Stimulated activated CD8-positive, alpha-beta memory T cell treated with anti-CD3 and anti-CD28 coated beads, Interleukin-4, amount 100 ng/mL, for 4 hours (primary cell): Measurements from ENCODE around the gene NPR2.

ENCODE experiments used
- DNase-seq, 2 donors: peaks; one replicate each; pipeline ENCODE4 v3.0.0-alpha.2; 2020; ENCODE audit warnings: low read depth in 2 of 2, low spot score in 1 of 2

Gene NPR2

GRCh38 chr9:35763181-35763580, 28.2 kb upstream of the NPR2 start:
- no peak for DNase-seq

DNA sequence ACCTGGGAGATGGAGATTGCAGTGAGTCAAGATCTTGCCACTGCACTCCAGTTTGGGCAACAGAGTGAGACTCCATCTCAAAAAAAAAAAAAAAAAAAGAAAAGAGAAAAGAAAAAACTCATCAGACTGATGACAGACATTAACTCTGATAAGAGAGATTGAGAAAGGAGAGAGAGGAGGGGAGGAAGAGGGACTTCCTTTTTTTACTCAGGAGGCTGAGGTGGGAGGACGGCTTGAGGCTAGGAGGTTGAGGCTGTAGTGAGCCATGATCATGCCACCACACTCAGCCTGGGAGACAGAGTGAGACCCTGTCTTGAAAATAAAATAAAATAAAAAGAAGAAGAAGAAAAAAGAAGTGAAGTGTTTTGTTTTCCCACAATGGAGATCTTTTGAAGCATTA, 27.6 kb upstream of the NPR2 start:
- no peak for DNase-seq

- DNase-seq: no peak
These were observed 24.4 kb upstream of the NPR2 start for GRCh38 chr9:35766997-35767396.

- DNase-seq: no peak
These were observed 23.9 kb upstream of the NPR2 start for GRCh38 chr9:35767458-35767857.

DNA sequence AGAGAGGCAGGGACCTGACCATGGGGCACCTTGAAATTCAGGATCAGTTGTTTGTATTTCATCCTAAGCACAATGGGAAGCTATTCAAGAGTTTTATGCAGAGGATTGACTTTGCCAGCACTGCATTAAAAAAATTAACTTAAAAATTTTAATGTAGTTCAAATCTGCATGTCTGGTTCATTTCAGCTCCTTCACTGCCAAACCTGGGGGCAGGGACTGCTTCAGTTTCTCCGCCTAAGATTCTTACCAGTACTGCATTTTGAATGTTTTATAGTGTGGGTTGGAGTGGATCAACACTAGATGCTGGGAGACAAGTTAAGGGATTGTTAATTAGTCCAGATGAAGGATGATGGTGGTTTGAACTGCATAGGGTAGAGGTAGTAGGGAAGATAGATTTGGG, 21.6 kb upstream of the NPR2 start:
- no peak for DNase-seq

DNA sequence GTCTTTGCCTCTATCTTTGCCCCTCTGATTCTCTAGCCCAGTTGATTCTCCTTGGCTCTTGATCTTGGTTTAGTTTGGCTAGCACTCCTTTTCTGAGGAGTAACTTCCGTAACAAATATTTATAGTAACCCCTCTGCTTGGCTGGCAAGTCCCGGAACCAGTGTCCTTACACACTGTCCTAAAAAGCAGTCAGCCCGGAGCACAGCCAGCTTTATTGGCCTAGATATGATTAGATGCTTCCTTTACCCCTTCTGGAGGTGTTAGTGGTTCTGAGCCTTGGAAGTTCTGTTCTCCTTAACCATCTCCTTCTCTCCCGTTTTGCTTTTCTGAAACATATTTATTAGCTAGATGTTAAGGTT, 20.3 kb upstream of the NPR2 start:
- DNase-seq: no peak

DNA sequence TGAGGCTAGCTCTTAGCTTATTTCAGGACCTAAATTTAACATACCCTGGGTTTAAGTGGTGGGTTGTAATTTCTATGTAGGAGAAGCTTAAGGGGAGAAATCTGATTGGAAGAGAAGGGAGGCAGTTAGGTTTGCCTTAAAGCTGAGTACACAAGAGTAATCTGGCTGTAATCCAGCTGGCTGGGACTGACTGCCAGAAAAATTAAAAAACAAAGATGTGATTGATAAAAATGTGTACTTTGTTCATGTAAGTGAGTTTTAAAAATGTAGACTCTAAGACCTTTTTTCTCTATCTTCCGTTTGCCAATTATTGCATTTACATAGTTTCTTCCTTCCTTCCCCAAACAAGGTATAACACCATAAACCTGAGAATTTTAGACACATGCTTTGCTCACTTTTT, 19.9 kb upstream of the NPR2 start:
- DNase-seq: no peak

DNA sequence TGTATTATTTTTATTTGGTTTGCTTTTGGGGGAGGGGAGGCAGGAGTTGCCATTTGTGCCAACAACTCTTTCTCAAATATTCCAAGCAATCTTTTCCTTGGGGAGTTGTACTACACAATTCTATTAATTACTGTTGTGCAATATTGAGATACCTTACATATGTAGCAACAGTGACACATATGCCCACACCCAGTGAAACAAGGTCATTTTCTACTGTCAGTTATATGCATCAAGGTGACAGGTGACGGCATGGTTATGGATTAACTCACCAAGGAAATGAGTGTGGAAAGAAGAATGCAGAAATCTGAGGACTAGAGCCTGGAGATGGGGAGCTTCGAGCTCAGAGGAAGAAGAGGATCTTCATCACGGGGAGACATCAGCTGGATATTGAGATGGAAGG, 19.4 kb upstream of the NPR2 start:
- no peak for DNase-seq

DNA sequence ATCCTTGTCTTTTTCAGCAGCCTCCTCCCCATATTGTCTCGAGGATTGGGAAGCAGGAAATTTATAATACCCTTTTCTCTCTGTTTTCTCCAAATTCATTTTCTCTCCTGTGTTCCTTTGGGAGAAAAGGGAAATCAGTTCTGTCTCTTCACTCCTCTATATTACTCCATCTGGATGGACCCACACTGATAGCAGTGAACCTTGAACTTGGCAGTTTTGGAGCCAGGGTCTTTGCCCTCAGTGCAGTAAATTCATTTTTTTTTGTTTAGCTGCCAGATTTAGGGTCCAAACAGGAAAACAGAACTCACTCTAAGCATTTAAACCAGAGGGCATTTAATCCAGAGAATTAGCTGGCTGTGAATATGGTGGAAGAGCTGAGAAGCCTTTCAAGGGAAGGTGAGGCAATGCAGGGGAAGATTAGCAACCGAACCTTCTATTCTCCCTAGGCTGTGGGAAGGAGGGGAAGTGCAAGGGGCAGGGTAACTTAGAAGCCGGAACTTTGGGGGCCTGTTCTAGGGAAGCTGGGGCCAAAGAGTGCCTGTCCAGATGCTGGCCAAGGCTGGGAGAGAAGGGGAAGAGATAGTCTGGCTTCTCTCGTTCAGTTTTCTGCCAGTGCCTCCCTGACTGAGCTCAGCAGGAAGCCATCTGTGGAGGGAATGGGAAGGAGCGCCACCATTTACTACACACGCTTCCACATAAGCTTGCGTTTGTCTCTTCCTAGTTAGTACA, 16.3 kb upstream of the NPR2 start:
- DNase-seq: no peak

DNA sequence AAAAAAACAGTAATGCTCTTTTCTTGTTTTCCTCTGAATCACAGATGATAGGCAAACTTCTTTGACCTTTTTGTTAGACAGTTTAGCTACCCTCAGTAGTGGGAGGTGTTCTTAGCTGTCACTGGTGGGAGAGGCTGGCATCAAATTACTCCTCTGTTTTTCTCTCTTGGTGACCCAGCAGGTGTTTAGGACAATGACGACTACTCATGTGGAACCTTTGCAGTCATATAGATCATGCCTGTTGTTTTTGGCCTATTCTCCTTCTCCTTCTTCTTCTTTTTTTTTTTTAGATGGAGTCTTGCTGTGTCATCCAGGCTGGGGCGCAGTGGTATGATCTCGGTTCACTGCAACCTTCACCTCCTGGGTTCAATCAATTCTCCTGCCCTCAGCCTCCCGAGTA, 15.4 kb upstream of the NPR2 start:
- no peak for DNase-seq

DNA sequence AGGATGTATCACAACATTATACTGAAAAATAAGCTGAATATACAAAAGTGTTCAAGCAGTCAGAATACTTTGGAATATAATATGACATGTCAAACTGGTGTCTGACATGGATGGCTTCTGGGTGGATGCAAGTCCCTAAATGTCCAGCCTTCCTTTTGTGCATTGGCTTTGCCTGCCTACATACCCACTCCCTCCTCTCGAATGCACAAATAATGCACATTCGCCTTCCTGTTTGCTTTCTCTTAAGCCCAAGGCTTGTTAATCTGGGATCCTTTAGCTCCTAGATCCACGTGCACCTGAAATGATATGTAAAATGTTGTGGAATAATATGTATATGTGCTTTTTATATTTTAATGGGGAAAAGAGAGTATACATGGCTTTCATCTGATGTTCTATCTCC, 12.9 kb upstream of the NPR2 start:
- DNase-seq: no peak

DNA sequence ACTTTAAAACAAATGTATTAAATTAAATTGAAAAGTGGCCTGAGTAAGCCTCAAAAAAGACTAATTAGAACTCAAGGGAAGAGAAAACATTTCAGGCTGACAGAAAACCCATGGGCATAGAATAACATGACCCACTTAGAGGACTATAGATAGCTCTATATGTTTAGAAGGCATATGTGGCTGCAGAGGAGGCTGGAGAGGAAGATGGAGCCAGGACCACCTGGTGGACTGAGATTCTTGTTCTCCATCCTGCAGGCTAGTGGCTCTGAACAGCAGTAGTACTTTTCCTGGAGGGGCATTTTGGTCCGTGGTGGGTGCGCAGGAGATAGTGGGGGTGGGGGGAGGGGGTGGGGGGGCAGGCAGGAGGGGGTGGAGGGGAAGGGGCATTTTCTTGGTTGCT, 10.3 kb upstream of the NPR2 start:
- DNase-seq: no peak

- DNase-seq: no peak
These were observed 8.0 kb upstream of the NPR2 start for GRCh38 chr9:35783418-35783817.

GRCh38 chr9:35789541-35789940, 1.9 kb upstream of the NPR2 start:
- DNase-seq: no peak

- no peak for DNase-seq
These were observed 1.4 kb upstream of the NPR2 start for GRCh38 chr9:35790025-35790384.

DNA sequence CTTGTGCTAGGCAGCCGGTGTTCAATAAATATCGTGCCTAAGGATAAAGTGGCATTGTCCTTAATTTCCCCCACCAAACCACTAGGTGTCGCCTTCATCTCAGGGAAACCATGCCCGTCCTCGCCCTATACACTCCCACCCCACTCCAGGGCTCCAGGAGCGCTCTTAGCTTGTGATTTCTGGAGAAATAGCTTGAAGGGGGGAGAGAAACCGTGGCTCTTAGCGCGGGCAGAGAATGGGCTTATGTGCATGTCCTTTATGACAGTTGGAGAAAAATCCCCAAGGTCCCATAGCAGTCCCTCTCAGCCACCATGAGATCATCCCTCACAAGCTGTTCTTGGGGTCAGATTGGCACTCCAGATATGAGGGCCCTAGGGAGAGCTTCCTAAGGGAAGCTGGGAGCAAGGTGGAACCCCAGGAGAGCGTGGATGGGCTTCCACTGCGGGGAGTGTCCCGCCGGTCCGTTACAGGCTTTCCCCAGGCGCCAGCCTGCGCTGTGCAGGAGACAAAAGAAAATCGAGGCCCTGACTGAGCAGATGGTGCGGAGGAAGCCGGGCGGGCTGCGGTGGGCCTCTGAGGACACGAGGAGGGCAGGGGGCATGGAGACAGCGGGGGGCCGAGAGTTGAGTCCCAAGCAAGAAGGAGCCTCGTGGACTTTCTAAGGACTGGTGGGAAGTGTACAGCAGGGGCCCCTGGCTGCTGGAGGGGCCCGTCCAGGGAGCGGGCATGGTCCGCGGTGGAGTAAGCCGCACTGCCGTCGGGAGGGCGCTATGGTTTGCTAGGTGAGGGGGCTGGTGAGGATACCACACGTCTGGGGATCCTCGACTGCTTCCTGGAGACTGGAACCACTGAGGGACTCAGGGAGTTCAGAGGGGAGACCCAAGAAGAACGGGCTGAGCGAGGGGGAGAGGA, 750 bp upstream of the NPR2 start:
- DNase-seq: peak; percentile 21 to 28

- DNase-seq: no peak
These were observed 828 bp downstream of the NPR2 start for GRCh38 chr9:35792024-35792813.

DNA sequence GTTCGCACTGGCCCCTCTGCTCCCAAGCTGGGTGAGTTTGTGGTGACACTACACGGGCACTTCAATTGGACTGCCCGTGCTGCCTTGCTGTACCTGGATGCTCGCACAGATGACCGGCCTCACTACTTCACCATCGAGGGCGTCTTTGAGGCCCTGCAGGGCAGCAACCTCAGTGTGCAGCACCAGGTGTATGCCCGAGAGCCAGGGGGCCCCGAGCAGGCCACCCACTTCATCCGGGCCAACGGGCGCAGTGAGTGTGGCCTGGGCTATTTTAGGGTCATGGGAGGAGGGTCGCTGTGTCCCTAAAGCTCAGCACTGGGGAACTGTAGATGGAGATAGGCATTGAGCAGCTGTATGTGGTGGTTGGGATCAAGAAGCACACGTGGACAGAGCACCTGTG, 1.4 kb downstream of the NPR2 start:
- DNase-seq: no peak

GRCh38 chr9:35793461-35793860, 2.1 kb downstream of the NPR2 start:
- DNase-seq: no peak

DNA sequence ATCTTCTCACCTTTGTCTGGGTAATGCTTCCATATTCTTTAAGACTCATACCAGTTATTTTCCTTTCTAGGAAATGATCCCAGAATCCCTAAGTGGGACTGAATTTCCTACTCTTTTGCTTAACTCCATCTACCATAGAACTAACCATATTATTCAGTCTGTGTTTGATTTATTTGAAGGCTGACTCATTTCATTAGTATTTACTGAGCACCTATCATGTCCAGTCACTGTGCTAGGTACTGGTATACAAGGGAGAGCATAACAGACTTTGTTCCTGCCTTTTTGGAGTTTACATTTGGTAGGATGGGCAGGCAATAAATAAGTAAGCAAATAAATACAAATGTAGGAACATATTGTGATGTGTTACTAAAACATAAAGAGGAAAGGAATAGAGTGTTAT, 4.3 kb downstream of the NPR2 start:
- no peak for DNase-seq

GRCh38 chr9:35797311-35798109, 6.1 kb downstream of the NPR2 start:
- DNase-seq: no peak
